ENCODE results near the gene SORL1-AS1.

DNA sequence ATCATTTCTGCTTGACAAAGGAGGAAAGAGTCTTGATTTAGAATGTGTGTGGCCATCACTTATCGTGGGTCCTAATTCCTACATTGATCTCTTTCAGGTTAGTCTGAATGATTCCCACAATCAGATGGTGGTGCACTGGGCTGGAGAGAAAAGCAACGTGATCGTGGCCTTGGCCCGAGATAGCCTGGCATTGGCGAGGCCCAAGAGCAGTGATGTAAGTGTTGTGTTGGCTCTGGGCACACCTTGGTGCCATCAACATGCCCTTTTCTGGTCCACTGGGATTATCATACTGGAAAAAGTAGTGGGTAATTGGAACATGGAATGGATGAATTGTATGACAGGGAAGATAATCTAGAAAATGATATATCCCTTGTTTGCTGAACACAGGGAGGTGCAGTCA lies 17.1 kb upstream of the SORL1-AS1 start:
- TF ChIP-seq, protein P1, sequence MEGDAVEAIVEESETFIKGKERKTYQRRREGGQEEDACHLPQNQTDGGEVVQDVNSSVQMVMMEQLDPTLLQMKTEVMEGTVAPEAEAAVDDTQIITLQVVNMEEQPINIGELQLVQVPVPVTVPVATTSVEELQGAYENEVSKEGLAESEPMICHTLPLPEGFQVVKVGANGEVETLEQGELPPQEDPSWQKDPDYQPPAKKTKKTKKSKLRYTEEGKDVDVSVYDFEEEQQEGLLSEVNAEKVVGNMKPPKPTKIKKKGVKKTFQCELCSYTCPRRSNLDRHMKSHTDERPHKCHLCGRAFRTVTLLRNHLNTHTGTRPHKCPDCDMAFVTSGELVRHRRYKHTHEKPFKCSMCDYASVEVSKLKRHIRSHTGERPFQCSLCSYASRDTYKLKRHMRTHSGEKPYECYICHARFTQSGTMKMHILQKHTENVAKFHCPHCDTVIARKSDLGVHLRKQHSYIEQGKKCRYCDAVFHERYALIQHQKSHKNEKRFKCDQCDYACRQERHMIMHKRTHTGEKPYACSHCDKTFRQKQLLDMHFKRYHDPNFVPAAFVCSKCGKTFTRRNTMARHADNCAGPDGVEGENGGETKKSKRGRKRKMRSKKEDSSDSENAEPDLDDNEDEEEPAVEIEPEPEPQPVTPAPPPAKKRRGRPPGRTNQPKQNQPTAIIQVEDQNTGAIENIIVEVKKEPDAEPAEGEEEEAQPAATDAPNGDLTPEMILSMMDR (IDR thresholded peaks at IDR 0.05): no peak
- no peak for TF ChIP-seq POLR2A (IDR thresholded peaks at IDR 0.05)
- no peak for TF ChIP-seq POLR2AphosphoS5 (IDR thresholded peaks at IDR 0.05)
